WI38 (cell line): ENCODE results near the gene KCNQ2.

ENCODE experiments used
- H3K4me3 ChIP-seq: 2 replicates; pipeline ENCODE4 v1.5.1; 2011; ENCODE audit warnings: low read depth, mild to moderate bottlenecking, control low read depth, low read length
- TF ChIP-seq, protein P1 (sequence below): IDR thresholded peaks from 2 replicates; pipeline ENCODE4 v1.5.1; 2012; ENCODE audit warnings: low read depth, mild to moderate bottlenecking, control low read depth, low read length

KCNQ2 gene

GRCh38 chr20:63421913-63422312 lies 50.5 kb downstream of the KCNQ2 start:
- TF ChIP-seq, protein P1, sequence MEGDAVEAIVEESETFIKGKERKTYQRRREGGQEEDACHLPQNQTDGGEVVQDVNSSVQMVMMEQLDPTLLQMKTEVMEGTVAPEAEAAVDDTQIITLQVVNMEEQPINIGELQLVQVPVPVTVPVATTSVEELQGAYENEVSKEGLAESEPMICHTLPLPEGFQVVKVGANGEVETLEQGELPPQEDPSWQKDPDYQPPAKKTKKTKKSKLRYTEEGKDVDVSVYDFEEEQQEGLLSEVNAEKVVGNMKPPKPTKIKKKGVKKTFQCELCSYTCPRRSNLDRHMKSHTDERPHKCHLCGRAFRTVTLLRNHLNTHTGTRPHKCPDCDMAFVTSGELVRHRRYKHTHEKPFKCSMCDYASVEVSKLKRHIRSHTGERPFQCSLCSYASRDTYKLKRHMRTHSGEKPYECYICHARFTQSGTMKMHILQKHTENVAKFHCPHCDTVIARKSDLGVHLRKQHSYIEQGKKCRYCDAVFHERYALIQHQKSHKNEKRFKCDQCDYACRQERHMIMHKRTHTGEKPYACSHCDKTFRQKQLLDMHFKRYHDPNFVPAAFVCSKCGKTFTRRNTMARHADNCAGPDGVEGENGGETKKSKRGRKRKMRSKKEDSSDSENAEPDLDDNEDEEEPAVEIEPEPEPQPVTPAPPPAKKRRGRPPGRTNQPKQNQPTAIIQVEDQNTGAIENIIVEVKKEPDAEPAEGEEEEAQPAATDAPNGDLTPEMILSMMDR, result no peak
- no peak overlapping the region for H3K4me3 ChIP-seq

DNA sequence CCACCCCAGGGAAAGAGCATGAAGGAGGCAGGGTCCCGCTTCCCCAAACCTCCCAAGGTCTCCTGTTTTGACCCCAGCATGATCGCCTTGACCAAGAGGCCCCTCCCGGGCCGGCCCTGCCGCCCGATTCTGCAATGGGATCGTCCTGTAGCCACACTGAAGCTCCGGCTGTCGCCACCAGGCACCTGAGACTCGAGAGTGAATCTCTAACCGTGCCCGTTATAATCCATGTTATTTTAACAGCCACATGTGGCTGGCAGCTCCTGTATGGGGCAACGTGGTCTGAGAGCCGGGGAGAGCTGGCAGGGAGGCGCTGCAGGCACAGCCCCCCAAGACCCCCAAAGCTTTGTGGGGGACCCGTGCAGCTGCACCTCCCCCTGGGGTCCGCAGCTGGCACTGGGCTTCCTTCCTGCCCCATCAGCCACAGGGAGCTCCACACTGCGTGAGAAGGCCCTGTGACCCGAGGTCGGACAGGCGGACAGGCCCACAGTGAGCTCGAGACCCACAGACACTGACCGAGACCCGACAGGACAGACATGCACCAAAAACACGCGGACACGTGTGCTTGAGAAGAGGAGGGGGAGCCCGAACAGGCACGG lies 51.3 kb downstream of the KCNQ2 start:
- TF ChIP-seq, protein P1, result no peak
- no peak overlapping the region for H3K4me3 ChIP-seq

- H3K4me3 ChIP-seq, result no peak overlapping the region
- TF ChIP-seq, protein P1, result no peak
Measured at GRCh38 chr20:63420359-63421093, 51.9 kb downstream of the KCNQ2 start.

- no peak overlapping the region for H3K4me3 ChIP-seq
- TF ChIP-seq, protein P1, result no peak
Measured at GRCh38 chr20:63419299-63419698, 53.2 kb downstream of the KCNQ2 start.

GRCh38 chr20:63418617-63419016 lies 53.8 kb downstream of the KCNQ2 start:
- TF ChIP-seq, protein P1, result no peak
- H3K4me3 ChIP-seq, result no peak overlapping the region

GRCh38 chr20:63417738-63418120 lies 54.7 kb downstream of the KCNQ2 start:
- TF ChIP-seq, protein P1, result no peak
- no peak overlapping the region for H3K4me3 ChIP-seq

GRCh38 chr20:63417097-63417737 lies 55.2 kb downstream of the KCNQ2 start:
- no peak overlapping the region for H3K4me3 ChIP-seq
- TF ChIP-seq, protein P1, result no peak
